Measurements from ENCODE around the gene SPEM1. TPM values are rescaled to one million over a fixed set of nuclear protein-coding genes. Genes with fewer than 3 reads are reported as not detected.

The SPEM1 gene
- total RNA-seq, 2 donors from 2014 or later, result not detected

DNA sequence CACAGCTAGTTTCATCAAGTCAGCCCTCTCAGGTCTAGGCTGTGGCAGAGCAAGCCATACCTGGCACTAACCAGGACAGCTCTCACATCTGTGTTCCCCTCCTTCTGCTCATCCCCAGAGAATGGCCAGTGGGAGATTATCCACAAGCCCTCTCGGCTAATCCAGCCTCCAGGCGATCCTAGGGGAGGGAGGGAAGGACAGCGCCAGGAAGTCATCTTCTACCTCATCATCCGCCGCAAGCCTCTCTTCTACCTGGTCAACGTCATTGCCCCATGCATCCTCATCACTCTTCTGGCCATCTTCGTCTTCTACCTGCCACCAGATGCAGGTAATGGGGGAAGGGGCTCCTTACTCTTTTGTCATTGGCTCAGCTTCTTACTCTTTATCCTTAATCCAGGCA is 28.3 kb downstream of the SPEM1 start:
- TF ChIP-seq, protein P1, sequence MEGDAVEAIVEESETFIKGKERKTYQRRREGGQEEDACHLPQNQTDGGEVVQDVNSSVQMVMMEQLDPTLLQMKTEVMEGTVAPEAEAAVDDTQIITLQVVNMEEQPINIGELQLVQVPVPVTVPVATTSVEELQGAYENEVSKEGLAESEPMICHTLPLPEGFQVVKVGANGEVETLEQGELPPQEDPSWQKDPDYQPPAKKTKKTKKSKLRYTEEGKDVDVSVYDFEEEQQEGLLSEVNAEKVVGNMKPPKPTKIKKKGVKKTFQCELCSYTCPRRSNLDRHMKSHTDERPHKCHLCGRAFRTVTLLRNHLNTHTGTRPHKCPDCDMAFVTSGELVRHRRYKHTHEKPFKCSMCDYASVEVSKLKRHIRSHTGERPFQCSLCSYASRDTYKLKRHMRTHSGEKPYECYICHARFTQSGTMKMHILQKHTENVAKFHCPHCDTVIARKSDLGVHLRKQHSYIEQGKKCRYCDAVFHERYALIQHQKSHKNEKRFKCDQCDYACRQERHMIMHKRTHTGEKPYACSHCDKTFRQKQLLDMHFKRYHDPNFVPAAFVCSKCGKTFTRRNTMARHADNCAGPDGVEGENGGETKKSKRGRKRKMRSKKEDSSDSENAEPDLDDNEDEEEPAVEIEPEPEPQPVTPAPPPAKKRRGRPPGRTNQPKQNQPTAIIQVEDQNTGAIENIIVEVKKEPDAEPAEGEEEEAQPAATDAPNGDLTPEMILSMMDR (IDR thresholded peaks at IDR 0.05), result no peak
- H3K27me3 ChIP-seq, result no peaks in the 10 kb centered on the region
- DNase-seq (ENCODE audit: low spot score), result no peak
- no peaks in the 10 kb centered on the region for H3K36me3 ChIP-seq
- H3K27ac ChIP-seq, result no peak overlapping the region
- peaks cover 0 to 23% of the 10 kb centered on the region in 2 donors for H3K4me1 ChIP-seq
- no peaks in the 10 kb centered on the region for H3K9me3 ChIP-seq
- H3K4me3 ChIP-seq, result no peak overlapping the region

DNA sequence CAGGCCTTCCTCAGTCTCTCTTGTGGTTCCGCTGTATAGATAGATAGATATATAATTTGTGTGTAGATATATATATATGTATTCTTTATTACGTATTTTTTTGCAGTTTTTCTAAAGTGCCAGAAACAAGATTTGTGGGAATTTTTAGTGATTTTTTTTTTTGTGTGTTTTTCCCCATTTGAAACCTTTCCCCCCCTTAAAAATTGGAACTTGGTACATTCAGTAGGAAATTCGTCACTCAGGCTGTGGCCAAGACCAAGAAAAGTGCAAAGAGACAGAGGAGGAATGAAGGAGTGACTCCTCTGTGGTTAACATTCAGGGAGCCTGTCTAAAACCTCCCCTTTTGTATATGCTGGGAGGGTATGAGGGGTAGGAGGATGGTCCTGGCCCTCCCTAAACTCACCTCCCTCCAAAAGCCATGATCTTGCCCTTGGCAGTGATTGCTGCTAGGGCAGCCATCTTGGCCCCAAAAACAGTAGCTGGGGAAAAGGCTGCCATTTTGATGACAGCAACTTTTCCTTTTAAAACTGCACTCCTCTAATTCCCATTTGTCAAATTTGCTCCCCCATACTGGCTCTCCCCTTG is 39.9 kb downstream of the SPEM1 start:
- no peak for DNase-seq (ENCODE audit: low spot score)
- Histone ChIP-seq H3K9me3 (no peaks in the 10 kb centered on the region), H3K4me1 (peaks cover 0 to 5% of the 10 kb centered on the region in 2 donors), H3K27ac (no peak overlapping the region), H3K27me3 (no peaks in the 10 kb centered on the region), H3K36me3 (peaks cover 26% of the 10 kb centered on the region), H3K4me3 (no peak overlapping the region)
- TF ChIP-seq, protein P1 (IDR thresholded peaks at IDR 0.05), result no peak

DNA sequence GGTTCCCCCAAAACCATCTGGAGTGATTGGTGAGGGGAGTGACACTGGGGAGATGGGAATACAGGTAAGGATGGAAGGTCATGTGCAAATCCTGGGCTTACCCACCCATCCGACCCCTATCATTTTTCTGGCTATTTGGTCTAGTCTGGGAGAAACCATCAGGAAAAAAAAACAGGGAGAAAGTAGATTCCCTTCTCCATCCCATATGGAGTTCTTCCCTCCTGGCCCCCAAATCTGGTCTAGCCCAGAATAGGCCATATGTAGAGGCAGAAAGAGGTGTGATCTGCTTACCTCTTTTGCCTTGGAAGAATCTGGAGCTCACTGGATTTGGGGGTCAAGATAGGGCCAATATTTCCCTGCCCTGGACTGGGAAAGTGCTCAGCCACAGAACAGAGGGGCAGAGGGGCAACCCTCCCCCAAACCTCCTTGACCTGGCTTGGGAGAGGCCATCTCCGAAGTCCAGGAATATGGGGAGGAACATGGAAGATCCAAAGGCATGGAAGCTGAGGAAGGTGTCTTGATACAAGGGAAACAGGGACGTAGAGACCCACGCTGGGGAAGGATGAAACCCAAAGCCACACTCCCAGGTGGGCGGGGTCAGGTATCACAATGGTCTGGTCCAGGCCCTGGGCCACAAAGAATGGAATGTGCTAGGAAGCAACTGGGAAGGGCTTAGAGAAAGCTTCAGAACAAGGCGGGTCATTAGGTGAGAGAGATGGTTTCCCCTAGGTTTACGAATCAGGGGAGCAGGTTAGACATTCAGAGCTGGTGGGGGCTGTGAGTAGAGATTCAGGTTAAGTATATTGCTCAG is 40.9 kb downstream of the SPEM1 start:
- no peak overlapping the region for H3K4me3 ChIP-seq
- H3K27me3 ChIP-seq, result no peaks in the 10 kb centered on the region
- TF ChIP-seq, protein P1 (IDR thresholded peaks at IDR 0.05), result no peak
- H3K9me3 ChIP-seq, result no peaks in the 10 kb centered on the region
- H3K27ac ChIP-seq, result no peak overlapping the region
- H3K4me1 ChIP-seq, result peaks cover 0 to 11% of the 10 kb centered on the region in 2 donors
- DNase-seq (ENCODE audit: low spot score), result no peak
- peaks cover 33% of the 10 kb centered on the region for H3K36me3 ChIP-seq

DNA sequence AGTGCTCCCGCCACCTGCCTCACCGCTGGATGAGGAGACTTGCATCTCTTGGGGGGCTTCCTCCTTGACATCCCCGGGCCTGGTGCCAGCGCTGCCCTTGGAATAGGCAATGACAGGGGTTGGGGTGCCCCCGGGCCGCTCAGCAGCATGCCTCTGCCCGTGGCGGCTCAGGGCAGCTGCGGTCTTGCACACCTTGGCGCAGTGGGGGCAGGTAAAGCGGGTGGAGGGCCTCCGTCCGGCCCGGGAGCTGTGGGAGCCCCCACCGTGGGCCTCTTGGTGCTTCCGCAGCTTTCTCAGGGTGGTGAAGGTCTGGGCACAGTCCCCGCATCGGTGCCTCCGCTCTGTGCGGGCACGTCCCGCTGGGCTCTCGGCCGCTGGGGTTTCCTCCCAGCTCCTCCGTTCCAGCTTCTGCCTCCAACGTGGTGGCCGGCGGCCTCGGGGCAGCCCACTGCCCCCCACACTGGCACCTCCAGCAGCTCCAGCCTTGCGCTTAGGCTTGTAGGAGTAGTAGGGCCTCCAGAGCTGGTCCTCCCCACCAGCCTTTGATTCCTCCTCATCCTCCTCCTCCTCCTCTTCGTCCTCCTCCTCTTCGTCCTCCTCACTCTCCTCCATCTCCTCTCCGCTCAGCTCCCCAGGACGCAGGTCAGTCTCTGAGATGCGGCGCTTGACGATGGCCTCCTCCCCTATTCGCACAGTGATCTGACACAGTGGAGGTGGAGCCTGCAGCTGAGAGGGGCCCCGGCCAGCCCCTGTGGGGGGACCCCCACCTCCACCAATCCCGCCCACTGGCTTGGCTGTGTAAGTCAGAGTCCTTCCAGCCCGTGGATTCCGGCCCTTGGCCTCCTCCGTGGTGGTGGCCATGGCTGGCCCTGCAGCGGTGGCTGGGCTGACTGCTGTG is 42.6 kb downstream of the SPEM1 start:
- DNase-seq (ENCODE audit: low spot score), result no peak
- H3K4me1 ChIP-seq, result peaks cover 0 to 22% of the 10 kb centered on the region in 2 donors
- no peak overlapping the region for H3K4me3 ChIP-seq
- H3K36me3 ChIP-seq, result peaks cover 46% of the 10 kb centered on the region
- TF ChIP-seq, protein P1 (IDR thresholded peaks at IDR 0.05), result no peak
- no peak overlapping the region for H3K27ac ChIP-seq
- H3K27me3 ChIP-seq, result no peaks in the 10 kb centered on the region
- no peaks in the 10 kb centered on the region for H3K9me3 ChIP-seq

DNA sequence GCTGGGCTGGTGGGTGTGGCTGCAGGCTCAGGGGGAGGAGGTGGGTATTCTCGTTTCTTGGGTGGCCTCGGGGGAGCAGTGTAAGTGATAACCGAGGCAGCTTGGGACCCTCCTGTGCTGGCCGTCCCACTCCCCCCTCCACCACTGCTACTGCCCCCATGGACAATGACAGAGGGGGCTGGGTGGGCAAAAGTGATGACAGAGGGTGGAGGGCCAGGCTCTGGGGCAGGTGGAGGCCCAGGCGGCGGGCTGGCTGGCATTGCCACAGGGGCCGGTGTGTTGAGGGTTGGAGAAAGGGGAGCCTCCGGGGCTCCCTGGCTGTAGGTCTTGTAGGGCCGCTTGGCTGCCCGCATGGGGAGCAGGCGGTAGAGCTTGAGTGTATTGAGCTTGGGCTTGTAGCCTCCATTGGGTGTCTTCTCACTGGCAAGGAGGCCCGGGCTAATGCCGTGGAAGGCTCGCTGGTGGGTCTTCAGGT is 43.3 kb downstream of the SPEM1 start:
- H3K9me3 ChIP-seq, result no peaks in the 10 kb centered on the region
- H3K4me3 ChIP-seq, result no peak overlapping the region
- H3K27ac ChIP-seq, result no peak overlapping the region
- peaks cover 46% of the 10 kb centered on the region for H3K36me3 ChIP-seq
- TF ChIP-seq, protein P1 (IDR thresholded peaks at IDR 0.05), result no peak
- peaks cover 0 to 29% of the 10 kb centered on the region in 2 donors for H3K4me1 ChIP-seq
- no peak for DNase-seq (ENCODE audit: low spot score)
- H3K27me3 ChIP-seq, result no peaks in the 10 kb centered on the region

All from right atrium auricular region (tissue), 2 donors.